Esophagus squamous epithelium (tissue), 4 donors: ENCODE data around the gene MAOB.

ENCODE experiments used
- POLR2A ChIP-seq, 4 donors: fragments of 450-650 bp; IDR thresholded peaks; one replicate each; pipeline ENCODE4 v1.6.1; 2017; ENCODE audit warnings: antibody characterized with exemption in 4 of 4, mild to moderate bottlenecking in 4 of 4, moderate library complexity in 3 of 4
- TF ChIP-seq, protein P1 (sequence below), 6 experiments: fragments of 450-650 bp in 4 of 6; fragments of 200-600 bp in 2 of 6; sonication (generic) in 2 of 6; IDR thresholded peaks; one replicate each; pipeline ENCODE4 v1.5.1; 2016 to 2019; ENCODE audit warnings: antibody characterized with exemption in 6 of 6, mild to moderate bottlenecking in 4 of 6, moderate library complexity in 4 of 6

DNA sequence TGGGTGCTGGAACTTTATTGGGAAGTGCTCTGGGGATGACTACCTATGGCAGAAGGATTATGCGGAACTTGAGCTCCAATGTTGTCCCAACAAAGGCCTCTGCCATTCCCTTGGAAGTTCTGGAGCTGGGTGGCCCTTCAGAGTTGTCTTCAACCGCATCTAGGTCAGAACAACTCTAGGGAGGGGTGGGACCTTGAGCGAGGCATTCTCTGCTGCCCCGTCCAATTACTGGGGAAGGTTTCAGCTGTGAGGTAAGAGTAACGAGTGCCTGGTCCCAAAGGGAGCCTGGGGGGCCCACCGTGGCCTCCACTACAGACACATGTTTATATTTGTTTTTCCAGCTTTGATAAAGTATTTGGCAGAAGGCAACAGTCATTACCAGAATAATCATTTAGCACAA lies 146.7 kb downstream of the MAOB start:
- TF ChIP-seq, protein P1, sequence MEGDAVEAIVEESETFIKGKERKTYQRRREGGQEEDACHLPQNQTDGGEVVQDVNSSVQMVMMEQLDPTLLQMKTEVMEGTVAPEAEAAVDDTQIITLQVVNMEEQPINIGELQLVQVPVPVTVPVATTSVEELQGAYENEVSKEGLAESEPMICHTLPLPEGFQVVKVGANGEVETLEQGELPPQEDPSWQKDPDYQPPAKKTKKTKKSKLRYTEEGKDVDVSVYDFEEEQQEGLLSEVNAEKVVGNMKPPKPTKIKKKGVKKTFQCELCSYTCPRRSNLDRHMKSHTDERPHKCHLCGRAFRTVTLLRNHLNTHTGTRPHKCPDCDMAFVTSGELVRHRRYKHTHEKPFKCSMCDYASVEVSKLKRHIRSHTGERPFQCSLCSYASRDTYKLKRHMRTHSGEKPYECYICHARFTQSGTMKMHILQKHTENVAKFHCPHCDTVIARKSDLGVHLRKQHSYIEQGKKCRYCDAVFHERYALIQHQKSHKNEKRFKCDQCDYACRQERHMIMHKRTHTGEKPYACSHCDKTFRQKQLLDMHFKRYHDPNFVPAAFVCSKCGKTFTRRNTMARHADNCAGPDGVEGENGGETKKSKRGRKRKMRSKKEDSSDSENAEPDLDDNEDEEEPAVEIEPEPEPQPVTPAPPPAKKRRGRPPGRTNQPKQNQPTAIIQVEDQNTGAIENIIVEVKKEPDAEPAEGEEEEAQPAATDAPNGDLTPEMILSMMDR (IDR thresholded peaks at IDR 0.05), result no peak
- TF ChIP-seq POLR2A (IDR thresholded peaks at IDR 0.05), result no peak
